ENCODE results near the gene TTLL5. TPM values are rescaled to one million over a fixed set of nuclear protein-coding genes. Genes with fewer than 3 reads are reported as not detected.
A peak's percentile ranks its signal among the peaks of the same experiment; 100 is the strongest.

TTLL5 gene
- total RNA-seq, 2 experiments from 2014 or later, result 19.8 to 26.4 TPM

GRCh38 chr14:75654127-75654732 is 6.8 kb upstream of the TTLL5 start:
- intact Hi-C loops (cut with DNase I, micrococcal nuclease), result loop anchor here (1.0 to 10.0 kb wide), 5 partner anchors 77 to 522 kb away; no protein-coding TSS in a partner anchor
- Mint-ChIP-seq H3K36me3 (ENCODE audit: low read depth) (peaks cover 75% of the 10 kb centered on the region), H3K4me3 (no peak overlapping the region), H3K27ac (no peak overlapping the region), H3K4me1 (ENCODE audit: low read depth) (peaks cover 18% of the 10 kb centered on the region), H3K9me3 (no peaks in the 10 kb centered on the region), H3K27me3 (no peaks in the 10 kb centered on the region)
- H3K27me3 ChIP-seq (ENCODE audit: control insufficient read depth in 1 of 2, insufficient read depth in 2 of 2, low read length in 2 of 2), result no peaks in the 10 kb centered on the region
- H3K36me3 ChIP-seq (ENCODE audit: insufficient read depth, low read length), result peaks cover 82% of the 10 kb centered on the region
- H3K9me3 ChIP-seq (ENCODE audit: control insufficient read depth in 1 of 2, insufficient read depth in 1 of 2, low read length in 2 of 2), result no peaks in the 10 kb centered on the region
- TF ChIP-seq CTCF (IDR thresholded peaks at IDR 0.05), result peak; percentile 94
- ATAC-seq (ENCODE audit: poor library complexity) (peak; percentile 98), DNase-seq (peak; percentile 64 to 91 (median 78))
- H3K27ac ChIP-seq (ENCODE audit: low read depth in 1 of 2, low read length in 2 of 2), result no peak overlapping the region
- no peak overlapping the region for H3K4me3 ChIP-seq (ENCODE audit: low read length)
- ChIA-PET CTCF (interaction anchor here (0.6 to 5.8 kb wide), 18 partner anchors 12 to 1926 kb away, joined by 3 to 47 read pairs (median 4); partner anchors contain the start of genes FLVCR2 and TGFB3), POLR2A (interaction anchor here (0.6 to 3.1 kb wide), 3 partner anchors 14 to 77 kb away, joined by 4 to 23 read pairs (median 6); partner anchors contain the start of gene FLVCR2)
- H3K4me1 ChIP-seq (ENCODE audit: insufficient read depth, low read length), result peaks cover 2% of the 10 kb centered on the region

DNA sequence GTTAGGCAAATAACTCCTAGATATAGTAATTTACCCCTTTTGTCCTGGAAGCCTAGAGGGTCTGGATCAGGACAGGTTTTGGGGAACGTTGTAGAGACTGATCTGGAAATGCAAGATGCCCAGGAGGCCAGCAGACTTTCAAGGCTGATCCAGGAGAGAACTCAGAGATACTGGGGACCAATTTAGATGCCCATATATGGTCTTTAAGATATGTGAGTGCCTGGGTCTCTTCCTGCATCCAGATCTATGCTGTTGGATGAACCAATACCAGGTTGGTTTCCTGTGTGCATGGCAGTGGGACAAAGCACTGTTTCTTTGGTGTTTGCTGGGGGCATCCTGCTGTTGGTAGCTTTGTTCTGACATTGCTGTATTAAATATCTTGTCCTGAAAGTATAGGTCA is 5.8 kb upstream of the TTLL5 start:
- POLR2A ChIA-PET, result interaction anchor here (1.6 to 3.1 kb wide), 2 partner anchors 18 to 78 kb away, joined by 4 to 23 read pairs; partner anchors contain the start of gene FLVCR2
- no peaks in the 10 kb centered on the region for H3K9me3 ChIP-seq (ENCODE audit: control insufficient read depth in 1 of 2, insufficient read depth in 1 of 2, low read length in 2 of 2)
- no peak for ATAC-seq (ENCODE audit: poor library complexity)

DNA sequence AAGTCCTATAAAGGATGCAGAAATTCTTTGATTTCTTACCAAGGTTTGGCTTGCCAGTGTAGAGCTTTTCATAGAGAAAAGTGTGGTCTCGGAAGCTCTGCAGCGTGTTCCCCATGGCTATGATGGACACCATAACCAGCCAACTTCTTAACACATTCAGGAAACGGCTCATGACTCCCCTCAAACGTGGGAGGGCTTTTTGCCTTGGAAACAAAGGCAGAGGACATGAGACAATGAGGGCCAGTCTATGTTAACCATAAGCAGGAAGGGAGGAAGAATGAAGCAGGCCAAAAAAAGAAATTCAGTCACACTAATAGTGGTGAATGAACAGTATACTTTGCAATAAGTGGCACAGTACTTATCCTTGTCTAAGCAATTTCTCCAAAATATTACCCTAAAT is 3.7 kb upstream of the TTLL5 start:
- Mint-ChIP-seq H3K27me3 (no peaks in the 10 kb centered on the region), H3K9me3 (no peaks in the 10 kb centered on the region)
- no peak for ATAC-seq (ENCODE audit: poor library complexity)

More for the DNA sequence above, 5.8 kb upstream of the TTLL5 start:
- Mint-ChIP-seq H3K9me3 (no peaks in the 10 kb centered on the region), H3K27me3 (no peaks in the 10 kb centered on the region), H3K4me3 (no peak overlapping the region), H3K4me1 (ENCODE audit: low read depth) (peaks cover 26% of the 10 kb centered on the region), H3K36me3 (ENCODE audit: low read depth) (peaks cover 65% of the 10 kb centered on the region), H3K27ac (no peak overlapping the region)
- H3K36me3 ChIP-seq (ENCODE audit: insufficient read depth, low read length), result peaks cover 72% of the 10 kb centered on the region
- no peak overlapping the region for H3K27ac ChIP-seq (ENCODE audit: low read depth in 1 of 2, low read length in 2 of 2)
- no peak for TF ChIP-seq CTCF (IDR thresholded peaks at IDR 0.05)
- CTCF ChIA-PET, result interaction anchor here (1.2 to 5.8 kb wide), 4 partner anchors 11 to 78 kb away, joined by 4 to 47 read pairs (median 6); partner anchors contain the start of gene FLVCR2
- intact Hi-C loops (cut with DNase I, micrococcal nuclease), result loop anchor here (2.0 to 10.0 kb wide), 5 partner anchors 133 to 1163 kb away; partner anchors contain the start of genes BATF (in 1 of the 2), GPATCH2L (in 1 of the 2), ISCA2 (in 1 of the 2) and NPC2 (in 1 of the 2)
- peaks cover 10% of the 10 kb centered on the region for H3K4me1 ChIP-seq (ENCODE audit: insufficient read depth, low read length)
- H3K27me3 ChIP-seq (ENCODE audit: control insufficient read depth in 1 of 2, insufficient read depth in 2 of 2, low read length in 2 of 2), result no peaks in the 10 kb centered on the region
- H3K4me3 ChIP-seq (ENCODE audit: low read length), result no peak overlapping the region
- DNase-seq, result no peak

More for the DNA sequence above, 3.7 kb upstream of the TTLL5 start:
- no peak for TF ChIP-seq CTCF (IDR thresholded peaks at IDR 0.05)
- Histone ChIP-seq H3K9me3 (ENCODE audit: control insufficient read depth in 1 of 2, insufficient read depth in 1 of 2, low read length in 2 of 2) (no peaks in the 10 kb centered on the region), H3K27ac (ENCODE audit: low read depth in 1 of 2, low read length in 2 of 2) (no peak overlapping the region), H3K4me1 (ENCODE audit: insufficient read depth, low read length) (peaks cover 15% of the 10 kb centered on the region), H3K36me3 (ENCODE audit: insufficient read depth, low read length) (peaks cover 51% of the 10 kb centered on the region), H3K27me3 (ENCODE audit: control insufficient read depth in 1 of 2, insufficient read depth in 2 of 2, low read length in 2 of 2) (no peaks in the 10 kb centered on the region), H3K4me3 (ENCODE audit: low read length) (no peak overlapping the region)
- Mint-ChIP-seq H3K4me1 (ENCODE audit: low read depth) (peaks cover 43% of the 10 kb centered on the region), H3K27ac (no peak overlapping the region), H3K36me3 (ENCODE audit: low read depth) (peaks cover 59% of the 10 kb centered on the region), H3K4me3 (no peak overlapping the region)
- ChIA-PET POLR2A (interaction anchor here (1.1 kb wide), 1 partner anchor 161 kb away, joined by 3 read pairs; no protein-coding TSS in a partner anchor), CTCF (interaction anchor here (0.6 to 5.8 kb wide), 2 partner anchors 24 to 80 kb away, joined by 3 to 47 read pairs; partner anchors contain the start of gene FLVCR2)
- intact Hi-C loops (cut with DNase I, micrococcal nuclease), result loop anchor here (5.0 to 10.0 kb wide), 4 partner anchors 135 to 1165 kb away; partner anchors contain the start of genes BATF (in 1 of the 2), GPATCH2L (in 1 of the 2), ISCA2 (in 1 of the 2) and NPC2 (in 1 of the 2)
- no peak for DNase-seq

All from CD4-positive, alpha-beta T cell (primary cell).